ENCODE data around the gene TAOK3.

GRCh38 chr12:118347916-118348315 lies 24.8 kb downstream of the TAOK3 start:
- no peak for TF ChIP-seq CTCF (IDR thresholded peaks at IDR 0.05; ENCODE audit: low read length)
- TF ChIP-seq EZH2phosphoT487 (IDR thresholded peaks at IDR 0.05; ENCODE audit: low read length) = no peak
